Kasumi-1 (cell line): ENCODE measurements around the gene HS1BP3.

Source experiments
- DNase-seq, 2 experiments: peaks; one replicate each; lab custom pipeline; 2025; lab: John Stamatoyannopoulos, UW

The HS1BP3 gene

DNA sequence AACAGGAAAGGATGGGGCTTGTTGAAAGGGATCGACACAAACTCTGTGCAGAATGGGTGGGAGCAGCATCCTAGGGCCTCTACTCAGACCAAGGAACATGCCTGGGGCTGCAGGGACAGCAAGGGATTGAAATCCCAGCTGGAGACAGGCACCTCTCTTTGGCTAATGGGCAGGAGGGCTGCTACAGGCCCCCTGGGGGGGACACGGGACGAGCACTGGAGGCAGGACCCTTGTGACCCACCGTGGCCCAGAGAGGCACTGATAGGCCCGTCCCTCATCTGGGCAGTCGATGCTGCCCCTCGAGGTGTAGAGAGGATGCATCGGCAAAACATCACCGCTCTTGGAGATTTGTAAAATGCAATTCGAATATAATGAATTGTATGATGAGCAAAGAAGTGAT, 5.1 kb downstream of the HS1BP3 start:
- no peak for DNase-seq

DNA sequence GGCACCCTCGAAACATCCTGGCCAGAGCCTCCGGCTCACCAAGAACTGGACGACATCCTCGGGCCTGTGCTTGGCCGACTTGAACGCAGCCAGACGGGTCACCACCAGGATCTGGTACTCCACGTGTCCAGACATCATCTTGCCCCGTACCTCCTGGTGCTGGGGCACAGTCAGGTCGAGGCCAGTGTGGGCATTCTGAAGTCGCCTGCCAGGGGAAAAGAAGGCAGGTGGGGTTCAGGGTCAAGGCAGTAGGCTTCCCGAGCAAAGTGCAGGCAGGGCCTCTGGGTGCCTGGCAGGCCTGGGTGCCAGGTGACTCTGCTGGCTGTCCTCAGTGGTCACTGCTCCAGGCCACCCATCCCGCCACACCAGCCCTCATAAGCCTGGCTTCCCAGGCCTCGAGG, 5.6 kb downstream of the HS1BP3 start:
- DNase-seq: no peak

DNA sequence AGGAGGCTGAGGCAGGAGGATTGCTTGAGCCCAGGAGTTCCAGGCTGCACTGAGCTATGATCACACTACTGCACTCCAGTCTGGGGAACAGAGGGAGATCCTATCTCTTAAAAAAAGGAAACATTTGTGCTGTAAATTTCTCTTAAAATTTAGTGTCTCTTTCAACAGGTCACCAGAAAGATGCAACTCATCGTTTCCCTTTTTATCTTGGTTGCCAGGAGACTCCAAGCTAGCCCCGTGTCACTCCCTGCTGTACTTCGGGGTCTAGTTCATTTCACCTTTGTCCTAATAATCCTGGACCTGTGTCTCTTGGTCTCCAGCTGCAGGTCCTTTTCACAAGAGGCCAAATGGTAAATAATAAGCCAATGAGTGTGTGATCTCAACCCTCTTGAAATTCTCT, 7.1 kb downstream of the HS1BP3 start:
- no peak for DNase-seq

- no peak for DNase-seq
Measured at GRCh38 chr2:20643060-20643459, 7.8 kb downstream of the HS1BP3 start.

- peak; percentile 60 to 76 for DNase-seq
Measured at GRCh38 chr2:20642055-20642971, 8.6 kb downstream of the HS1BP3 start.

- no peak for DNase-seq
Measured at GRCh38 chr2:20641123-20641985, 9.5 kb downstream of the HS1BP3 start.

DNA sequence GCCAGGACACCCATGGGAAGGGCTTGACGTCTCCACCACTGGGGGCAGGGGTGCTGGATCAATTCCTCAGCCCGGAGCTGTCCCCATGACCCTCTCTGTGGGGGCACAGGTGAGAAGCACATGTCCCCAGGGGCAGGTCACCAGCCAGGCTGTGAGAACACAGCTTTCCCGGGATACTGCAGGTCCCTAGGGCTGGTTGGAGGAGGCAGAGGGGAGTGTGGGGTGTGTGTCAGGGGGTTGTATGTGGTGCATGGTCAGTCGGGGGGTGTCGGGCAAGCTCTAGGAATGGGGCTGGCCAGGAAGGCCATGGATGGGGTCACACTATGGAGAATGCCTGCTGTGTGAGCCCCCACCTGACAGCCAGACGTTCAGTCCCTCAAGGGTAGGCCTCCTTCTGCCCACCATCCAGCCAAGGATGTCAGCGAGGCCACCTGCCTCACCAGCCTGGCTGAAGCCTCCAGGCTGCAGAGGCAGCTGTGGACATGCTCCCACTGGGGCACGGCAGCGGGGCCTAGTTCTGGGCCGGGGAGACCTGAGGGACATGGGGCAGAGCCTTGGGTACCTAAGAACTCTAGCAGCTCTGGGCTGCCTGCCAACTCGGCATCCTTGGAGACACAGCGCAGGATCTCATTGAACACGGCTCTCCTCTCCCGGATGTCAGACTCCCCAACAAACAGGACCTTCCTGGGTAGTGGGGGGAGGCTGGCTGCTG, 10.3 kb downstream of the HS1BP3 start:
- no peak for DNase-seq

DNA sequence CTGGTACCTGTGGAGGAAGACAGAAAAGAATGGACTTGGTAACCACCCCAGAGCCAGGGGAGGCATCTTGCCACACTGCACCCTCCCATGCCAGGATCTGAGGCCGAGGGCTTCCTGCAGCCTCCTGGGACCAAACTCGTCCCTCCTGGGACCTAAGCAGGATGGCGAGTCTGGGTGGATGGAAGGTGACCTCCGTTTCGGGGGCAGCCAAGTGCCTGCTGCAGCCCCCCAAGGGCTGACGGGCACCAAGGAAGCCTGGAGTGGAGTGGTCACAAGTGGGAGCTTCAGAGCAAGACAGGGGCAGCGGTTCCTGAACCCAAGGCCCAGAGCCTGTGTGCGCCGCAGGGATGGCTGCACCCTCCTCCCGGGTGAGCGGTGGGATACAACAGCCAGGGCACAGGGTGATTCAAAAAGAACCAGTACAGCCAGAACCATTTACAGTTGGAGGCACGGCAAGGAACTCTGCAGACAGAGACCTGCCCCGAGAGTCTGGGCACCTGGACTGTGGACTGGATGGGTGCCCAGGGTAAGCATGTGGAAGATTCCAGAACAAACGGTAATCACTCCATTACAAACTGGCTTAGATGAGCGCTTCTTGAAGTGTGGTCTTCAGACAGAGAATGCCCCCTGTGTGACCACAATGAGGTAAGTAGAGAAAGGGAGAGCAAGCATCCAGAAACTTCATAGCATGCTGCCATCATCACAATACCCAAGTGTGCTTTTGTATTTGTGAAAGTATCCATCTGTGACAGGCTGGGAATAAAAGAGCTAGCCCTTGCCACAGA, 12.1 kb downstream of the HS1BP3 start:
- DNase-seq: no peak

GRCh38 chr2:20638014-20638413, 12.9 kb downstream of the HS1BP3 start:
- no peak for DNase-seq

DNA sequence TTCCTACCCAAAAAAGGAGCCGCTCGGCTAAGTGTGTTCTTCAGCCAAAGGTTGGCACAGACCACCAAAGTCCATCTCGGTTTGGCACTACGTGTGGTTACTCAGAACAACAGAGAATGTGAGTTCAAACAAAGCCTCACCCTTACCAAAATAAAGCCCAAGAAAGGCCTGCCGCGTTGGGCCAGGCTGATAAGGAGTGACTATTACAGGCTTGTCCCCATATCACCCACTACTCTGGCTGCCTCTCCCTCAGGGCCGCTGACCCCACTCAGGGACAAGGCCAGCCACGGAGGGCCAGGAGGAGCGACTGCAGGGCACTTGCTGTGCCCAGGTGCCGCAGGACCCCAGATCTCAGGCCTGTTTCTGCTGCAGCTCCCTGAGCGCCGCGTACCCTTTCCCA, 13.8 kb downstream of the HS1BP3 start:
- DNase-seq: no peak

DNA sequence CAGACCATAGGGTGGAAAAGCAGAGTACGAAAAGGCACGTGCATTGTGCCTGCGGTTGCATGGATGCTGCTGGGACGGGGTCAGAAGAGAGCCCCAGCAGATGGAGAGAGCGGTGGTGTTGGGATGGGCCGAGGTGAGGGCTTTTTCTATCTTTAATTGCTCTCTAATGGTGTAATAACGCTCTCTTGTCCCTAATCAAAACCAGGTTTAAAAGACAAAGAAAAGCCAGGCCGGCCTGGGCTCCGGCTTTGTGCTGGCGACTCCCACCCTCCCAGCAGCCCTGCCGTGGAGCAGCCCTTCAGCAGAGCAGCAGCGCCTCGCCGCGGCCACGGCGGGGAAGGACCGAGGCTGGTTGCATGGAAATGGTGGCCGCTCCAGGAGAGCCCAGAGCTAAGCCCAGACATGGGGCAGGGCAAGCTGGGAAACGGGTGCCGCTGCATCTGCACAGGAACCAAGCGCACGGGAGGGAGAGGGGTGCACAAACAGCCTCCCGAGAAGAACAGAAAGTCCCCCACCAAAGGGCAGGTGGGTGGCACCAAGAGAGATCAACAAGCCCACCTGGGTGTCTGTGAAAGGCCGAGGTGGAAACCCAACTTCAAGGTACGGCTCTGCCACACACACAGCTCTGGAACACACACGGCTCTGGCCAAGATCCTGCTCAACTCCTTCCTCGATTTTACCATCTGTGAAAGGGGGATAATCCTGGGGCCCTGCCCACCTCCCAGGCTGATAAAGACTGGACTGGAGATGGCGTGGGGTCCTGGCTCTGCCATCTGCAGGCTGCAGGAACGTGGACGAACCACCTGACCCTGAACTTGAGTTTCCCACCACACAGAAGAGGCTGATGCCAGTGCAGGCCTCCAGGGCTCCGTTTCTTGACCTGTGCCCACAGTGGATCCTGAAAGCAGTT, 15.0 kb downstream of the HS1BP3 start:
- peak; percentile 6 to 55 for DNase-seq

- DNase-seq: no peak
Measured at GRCh38 chr2:20635113-20635510, 15.8 kb downstream of the HS1BP3 start.

DNA sequence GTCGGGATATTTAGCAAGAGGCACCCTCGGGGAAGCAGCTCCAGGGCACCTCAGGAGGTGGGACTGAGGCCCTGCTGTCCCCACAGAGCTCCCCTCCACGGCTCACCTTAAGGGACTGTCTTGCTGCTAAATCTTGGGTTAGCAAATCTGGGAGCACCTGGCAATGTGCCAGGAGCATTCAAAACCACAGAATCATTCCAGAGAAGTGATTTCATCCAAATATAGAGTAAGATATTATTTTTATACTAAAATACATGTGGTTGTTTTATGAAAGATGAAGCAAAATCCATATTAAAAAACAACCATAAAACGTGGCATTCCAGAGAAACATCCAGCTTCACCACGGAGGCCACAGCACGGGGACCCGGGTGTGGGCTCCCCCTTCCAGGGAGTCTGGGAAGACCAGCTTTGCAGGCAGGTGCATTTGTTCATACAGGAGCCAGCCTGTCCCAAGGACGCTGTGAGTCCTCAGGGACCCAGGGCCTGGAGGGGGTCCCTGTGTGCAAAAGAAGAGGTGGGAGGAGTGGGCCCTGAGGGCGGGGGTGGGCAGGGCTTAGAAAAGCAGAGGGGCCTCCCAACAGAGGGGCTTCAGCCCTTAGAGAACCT, 16.3 kb downstream of the HS1BP3 start:
- DNase-seq: no peak

GRCh38 chr2:20633794-20634506, 16.9 kb downstream of the HS1BP3 start:
- no peak for DNase-seq

GRCh38 chr2:20633001-20633400, 17.9 kb downstream of the HS1BP3 start:
- no peak for DNase-seq

DNA sequence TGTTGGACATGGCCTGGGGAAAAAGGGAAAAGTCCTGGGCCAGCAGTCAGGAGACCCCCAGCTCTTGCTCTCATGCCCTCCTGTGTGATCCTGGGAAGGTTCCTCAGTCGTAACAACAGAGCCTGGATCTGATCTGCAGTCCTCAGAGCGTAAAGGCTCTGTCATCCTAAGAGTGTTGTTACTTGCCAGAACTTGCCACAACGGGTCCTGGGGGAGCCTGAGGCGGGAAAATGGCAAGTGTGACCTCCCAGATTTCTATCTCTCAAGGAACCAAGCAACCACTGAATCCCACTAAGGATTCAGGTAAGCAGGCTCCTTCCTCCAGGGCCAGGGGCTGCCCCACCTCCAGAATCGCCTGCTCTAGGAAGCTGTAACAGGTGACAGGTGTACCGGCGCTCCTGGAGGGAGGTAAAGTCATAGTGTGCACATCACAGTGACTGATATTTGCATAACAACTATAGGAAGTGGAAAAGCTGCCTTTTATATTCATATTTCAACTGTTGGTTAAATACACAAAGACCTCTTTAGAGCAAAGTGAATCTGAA, 18.4 kb downstream of the HS1BP3 start:
- no peak for DNase-seq

- no peak for DNase-seq
Measured at GRCh38 chr2:20631617-20632307, 19.1 kb downstream of the HS1BP3 start.

DNA sequence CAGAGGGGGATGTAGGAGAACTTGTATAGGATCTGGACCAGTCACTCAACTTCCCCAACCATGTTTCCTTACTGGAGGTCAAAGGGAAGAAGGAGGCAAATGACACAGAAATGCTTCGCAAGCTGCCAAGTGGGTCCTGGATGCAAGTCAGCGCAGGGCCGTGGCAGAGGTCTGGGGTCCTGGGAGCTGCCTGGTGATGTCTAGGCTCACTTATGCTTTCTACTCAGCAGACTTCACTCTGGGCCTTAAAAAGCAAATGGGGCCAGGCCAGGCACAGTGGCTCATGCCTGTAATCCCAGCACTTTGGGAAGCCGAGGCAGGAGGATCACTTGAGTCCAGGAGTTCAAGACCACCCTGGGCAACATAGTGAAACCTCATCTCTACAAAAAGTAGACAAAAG, 19.9 kb downstream of the HS1BP3 start:
- DNase-seq: no peak
